Measurements from ENCODE around the gene BCL11B. TPM values are rescaled to one million over a fixed set of nuclear protein-coding genes. Genes with fewer than 3 reads are reported as not detected.

BCL11B gene
- total and polyA plus RNA-seq, 2 donors from 2014 or later: 0.13 to 3.3 TPM

- no peak for TF ChIP-seq CTCF (IDR thresholded peaks at IDR 0.05; ENCODE audit: borderline replicate concordance, extremely low read depth, insufficient read depth)
- Histone ChIP-seq H3K27ac (ENCODE audit: low read depth in 2 of 2, low read length in 2 of 2) (no peak overlapping the region), H3K9me3 (ENCODE audit: control insufficient read depth in 2 of 3, insufficient read depth in 1 of 3, low read length in 3 of 3) (no peaks in the 10 kb centered on the region), H3K27me3 (ENCODE audit: control insufficient read depth, insufficient read depth, low read length) (peaks cover 5% of the 10 kb centered on the region), H3K36me3 (ENCODE audit: control insufficient read depth in 2 of 3, insufficient read depth in 3 of 3, low read length in 3 of 3) (no peaks in the 10 kb centered on the region), H3K9ac (ENCODE audit: low read length in 3 of 3) (no peak overlapping the region), H3K4me3 (ENCODE audit: low read length in 3 of 3) (no peak overlapping the region), H3K4me1 (ENCODE audit: control insufficient read depth in 2 of 3, insufficient read depth in 2 of 3, low read depth in 1 of 3, low read length in 3 of 3) (no peaks in the 10 kb centered on the region)
- FAIRE-seq (no peak), DNase-seq (no peak)
- intact Hi-C loops (cut with DNase I): no loop called here
These were observed 125.2 kb downstream of the BCL11B start for GRCh38 chr14:99146616-99147365.

- H3K4me3 ChIP-seq (ENCODE audit: low read length in 3 of 3): no peak overlapping the region
- FAIRE-seq (no peak), DNase-seq (no peak)
- H3K9ac ChIP-seq (ENCODE audit: low read length in 3 of 3): no peak overlapping the region
- intact Hi-C loops (cut with DNase I): no loop called here
- H3K27ac ChIP-seq (ENCODE audit: low read depth in 2 of 2, low read length in 2 of 2): no peak overlapping the region
- H3K36me3 ChIP-seq (ENCODE audit: control insufficient read depth in 2 of 3, insufficient read depth in 3 of 3, low read length in 3 of 3): no peaks in the 10 kb centered on the region
- H3K27me3 ChIP-seq (ENCODE audit: control insufficient read depth, insufficient read depth, low read length): peaks cover 5% of the 10 kb centered on the region
- no peaks in the 10 kb centered on the region for H3K9me3 ChIP-seq (ENCODE audit: control insufficient read depth in 2 of 3, insufficient read depth in 1 of 3, low read length in 3 of 3)
- no peaks in the 10 kb centered on the region for H3K4me1 ChIP-seq (ENCODE audit: control insufficient read depth in 2 of 3, insufficient read depth in 2 of 3, low read depth in 1 of 3, low read length in 3 of 3)
- no peak for TF ChIP-seq CTCF (IDR thresholded peaks at IDR 0.05; ENCODE audit: borderline replicate concordance, extremely low read depth, insufficient read depth)
These were observed 126.7 kb downstream of the BCL11B start for GRCh38 chr14:99145307-99145706.

- Histone ChIP-seq H3K27ac (ENCODE audit: low read depth in 2 of 2, low read length in 2 of 2) (no peak overlapping the region), H3K9ac (ENCODE audit: low read length in 3 of 3) (no peak overlapping the region), H3K4me3 (ENCODE audit: low read length in 3 of 3) (no peak overlapping the region), H3K4me1 (ENCODE audit: control insufficient read depth in 2 of 3, insufficient read depth in 2 of 3, low read depth in 1 of 3, low read length in 3 of 3) (no peaks in the 10 kb centered on the region), H3K36me3 (ENCODE audit: control insufficient read depth in 2 of 3, insufficient read depth in 3 of 3, low read length in 3 of 3) (no peaks in the 10 kb centered on the region), H3K27me3 (ENCODE audit: control insufficient read depth, insufficient read depth, low read length) (peaks cover 5% of the 10 kb centered on the region), H3K9me3 (ENCODE audit: control insufficient read depth in 2 of 3, insufficient read depth in 1 of 3, low read length in 3 of 3) (no peaks in the 10 kb centered on the region)
- FAIRE-seq (no peak), DNase-seq (no peak)
- no peak for TF ChIP-seq CTCF (IDR thresholded peaks at IDR 0.05; ENCODE audit: borderline replicate concordance, extremely low read depth, insufficient read depth)
- intact Hi-C loops (cut with DNase I): no loop called here
These were observed 128.2 kb downstream of the BCL11B start for GRCh38 chr14:99143793-99144192.
